Activated CD8-positive, alpha-beta T cell treated with anti-CD3 and anti-CD28 coated beads for 36 hours (primary cell): Measurements from ENCODE around the gene INPP5A. TPM values are rescaled to one million over a fixed set of nuclear protein-coding genes. Genes with fewer than 3 reads are reported as not detected.

Experiments used
- ATAC-seq: fragments of 200-7000 bp; cut with Tn5 transposase; one replicate; pipeline ENCODE4 v1.10.0; 2021; ENCODE audit warnings: mild to moderate bottlenecking, moderate library complexity
- CTCF ChIA-PET: fragments of 350-600 bp; sonication (Branson Sonifier 250); formaldehyde crosslinking; loops from one replicate; lab custom pipeline; 2021; ENCODE audit warnings: antibody characterized with exemption; lab: Charles Lee
- POLR2A ChIA-PET: fragments of 350-600 bp; sonication (Branson Sonifier 250); formaldehyde crosslinking; loops from one replicate; lab custom pipeline; 2021; ENCODE audit warnings: antibody characterized with exemption; lab: Charles Lee
- DNase-seq: peaks from one replicate; pipeline ENCODE4 v3.0.0-alpha.2; 2020
- H3K27ac Mint-ChIP-seq: one replicate; pipeline ENCODE4 v1.8.0; 2021; ENCODE audit warnings: mild to moderate bottlenecking, mixed read lengths
- H3K27me3 Mint-ChIP-seq: one replicate; pipeline ENCODE4 v1.8.0; 2021; ENCODE audit warnings: mixed read lengths
- H3K36me3 Mint-ChIP-seq: one replicate; pipeline ENCODE4 v1.8.0; 2021; ENCODE audit warnings: low read depth, mixed read lengths
- H3K4me1 Mint-ChIP-seq: one replicate; pipeline ENCODE4 v1.8.0; 2021; ENCODE audit warnings: low read depth, mixed read lengths
- H3K4me3 Mint-ChIP-seq: one replicate; pipeline ENCODE4 v1.8.0; 2021; ENCODE audit warnings: mild to moderate bottlenecking, moderate library complexity, mixed read lengths
- H3K9me3 Mint-ChIP-seq: one replicate; pipeline ENCODE4 v1.8.0; 2021; ENCODE audit warnings: mixed read lengths
- intact Hi-C: fragments of 100-400 bp; cut with micrococcal nuclease; formaldehyde crosslinking; loops from one replicate; pipeline ENCODE4 v1.10.0; 2022
- total RNA-seq, 2 experiments: library from RNA; stranded (reverse); gene quantifications; one replicate each; pipeline ENCODE4 v1.2.3, GENCODE V29; 2021
- TF ChIP-seq, protein P1 (sequence below): fragments of 200-600 bp; IDR thresholded peaks from one replicate; pipeline ENCODE4 v1.8.0; 2022; ENCODE audit warnings: antibody characterized with exemption, mild to moderate bottlenecking

The INPP5A gene
- total RNA-seq, 2 experiments from 2014 or later: 9.6 to 10.4 TPM

GRCh38 chr10:132655735-132656134 is 118.1 kb downstream of the INPP5A start:
- no peak for DNase-seq
- ATAC-seq: no peak
- TF ChIP-seq, protein P1, sequence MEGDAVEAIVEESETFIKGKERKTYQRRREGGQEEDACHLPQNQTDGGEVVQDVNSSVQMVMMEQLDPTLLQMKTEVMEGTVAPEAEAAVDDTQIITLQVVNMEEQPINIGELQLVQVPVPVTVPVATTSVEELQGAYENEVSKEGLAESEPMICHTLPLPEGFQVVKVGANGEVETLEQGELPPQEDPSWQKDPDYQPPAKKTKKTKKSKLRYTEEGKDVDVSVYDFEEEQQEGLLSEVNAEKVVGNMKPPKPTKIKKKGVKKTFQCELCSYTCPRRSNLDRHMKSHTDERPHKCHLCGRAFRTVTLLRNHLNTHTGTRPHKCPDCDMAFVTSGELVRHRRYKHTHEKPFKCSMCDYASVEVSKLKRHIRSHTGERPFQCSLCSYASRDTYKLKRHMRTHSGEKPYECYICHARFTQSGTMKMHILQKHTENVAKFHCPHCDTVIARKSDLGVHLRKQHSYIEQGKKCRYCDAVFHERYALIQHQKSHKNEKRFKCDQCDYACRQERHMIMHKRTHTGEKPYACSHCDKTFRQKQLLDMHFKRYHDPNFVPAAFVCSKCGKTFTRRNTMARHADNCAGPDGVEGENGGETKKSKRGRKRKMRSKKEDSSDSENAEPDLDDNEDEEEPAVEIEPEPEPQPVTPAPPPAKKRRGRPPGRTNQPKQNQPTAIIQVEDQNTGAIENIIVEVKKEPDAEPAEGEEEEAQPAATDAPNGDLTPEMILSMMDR: no peak
- H3K27ac Mint-ChIP-seq: no peak overlapping the region
- POLR2A ChIA-PET: no interaction called here
- CTCF ChIA-PET: interaction anchor here (0.7 to 2.2 kb wide), 7 partner anchors 12 to 196 kb away, joined by 3 to 13 read pairs (median 5); no protein-coding TSS in a partner anchor
- H3K27me3 Mint-ChIP-seq: no peaks in the 10 kb centered on the region
- H3K9me3 Mint-ChIP-seq: no peaks in the 10 kb centered on the region
- intact Hi-C loops: loop anchor here (10.0 kb wide), 1 partner anchor 139 kb away; no protein-coding TSS in a partner anchor
- H3K4me3 Mint-ChIP-seq: no peak overlapping the region
- H3K4me1 Mint-ChIP-seq: no peaks in the 10 kb centered on the region
- no peaks in the 10 kb centered on the region for H3K36me3 Mint-ChIP-seq

DNA sequence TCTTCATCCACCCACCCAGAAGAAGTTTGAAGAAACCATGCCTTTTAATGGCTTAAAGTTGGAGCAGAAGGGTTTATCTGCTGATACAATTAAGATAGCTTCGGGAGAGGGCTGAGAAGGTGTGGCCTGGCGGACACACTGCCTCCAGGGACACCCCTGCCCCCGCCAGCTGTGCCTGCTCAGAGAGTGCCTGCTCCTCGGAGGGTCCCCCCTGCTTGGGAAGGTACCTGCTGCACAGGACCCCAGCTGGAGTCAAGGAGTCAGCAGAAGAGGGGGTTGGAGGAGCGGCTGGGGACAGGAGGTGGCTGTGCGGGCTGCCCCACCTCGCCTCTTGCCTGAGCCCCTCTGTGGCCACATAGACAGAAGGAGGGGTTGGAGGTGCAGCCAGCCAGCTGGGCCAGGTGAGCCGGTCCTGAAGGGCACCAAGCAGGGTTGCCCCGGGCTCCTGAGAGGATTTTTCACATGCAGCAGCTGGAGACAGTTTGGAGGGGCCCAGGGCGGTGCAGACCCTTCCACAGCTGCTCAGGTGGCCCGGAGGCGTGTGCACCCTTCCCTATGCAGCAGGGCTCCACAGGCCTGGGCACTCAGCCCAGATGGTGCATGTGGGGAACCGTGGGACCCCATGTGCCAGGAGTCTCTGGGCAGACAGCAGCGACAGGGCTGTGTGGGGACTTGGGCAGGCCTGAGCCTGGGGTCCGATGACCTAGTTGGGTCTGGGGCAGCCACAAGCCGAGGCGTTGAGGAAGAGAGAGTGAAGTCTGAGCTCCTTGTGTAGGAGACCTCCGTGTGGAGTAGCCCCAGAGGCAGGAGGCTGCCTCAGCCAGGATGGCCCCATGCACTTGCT is 118.9 kb downstream of the INPP5A start:
- Mint-ChIP-seq H3K27ac (no peak overlapping the region), H3K4me1 (no peaks in the 10 kb centered on the region), H3K4me3 (no peak overlapping the region), H3K27me3 (no peaks in the 10 kb centered on the region), H3K36me3 (no peaks in the 10 kb centered on the region), H3K9me3 (no peaks in the 10 kb centered on the region)
- DNase-seq: no peak
- ATAC-seq: peak; percentile 10
- TF ChIP-seq, protein P1: no peak
- intact Hi-C loops: loop anchor here (10.0 kb wide), 1 partner anchor 138 kb away; no protein-coding TSS in a partner anchor
- POLR2A ChIA-PET: no interaction called here
- CTCF ChIA-PET: interaction anchor here (2.2 kb wide), 1 partner anchor 39 kb away, joined by 13 read pairs; no protein-coding TSS in a partner anchor

DNA sequence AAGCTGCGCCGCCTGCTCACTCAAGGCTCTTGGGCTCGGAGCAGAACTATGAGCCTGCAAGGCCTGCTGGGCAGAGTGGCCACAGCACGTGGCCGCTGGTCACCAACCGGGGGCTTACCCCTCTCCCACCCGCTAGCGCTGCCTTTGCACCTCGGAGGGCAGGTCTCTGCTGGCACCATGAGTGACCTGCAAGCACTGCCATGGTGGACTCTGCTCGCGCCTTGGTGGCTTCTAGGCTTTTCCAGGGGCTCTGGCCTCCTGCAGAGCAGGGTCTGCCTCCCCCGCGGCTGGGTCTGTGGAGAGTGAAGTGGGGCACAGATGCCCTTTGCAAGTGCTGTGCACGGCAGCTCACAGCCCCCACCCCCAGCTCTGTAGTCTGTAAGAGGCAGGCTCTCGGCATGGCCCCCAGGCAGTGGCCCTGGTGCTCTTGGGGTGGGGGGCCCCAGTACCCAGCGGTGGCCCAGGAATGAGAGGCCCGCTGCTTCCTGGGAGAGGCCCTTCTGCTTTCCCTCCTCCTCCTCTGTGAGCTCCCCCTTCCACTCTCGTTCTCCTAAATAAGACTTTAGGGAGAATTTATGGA is 119.6 kb downstream of the INPP5A start:
- Mint-ChIP-seq H3K36me3 (no peaks in the 10 kb centered on the region), H3K27me3 (no peaks in the 10 kb centered on the region), H3K9me3 (no peaks in the 10 kb centered on the region), H3K4me3 (no peak overlapping the region), H3K4me1 (no peaks in the 10 kb centered on the region), H3K27ac (no peak overlapping the region)
- no peak for ATAC-seq
- DNase-seq: no peak
- TF ChIP-seq, protein P1: no peak
- ChIA-PET POLR2A (no interaction called here), CTCF (no interaction called here)
- intact Hi-C loops: loop anchor here (10.0 kb wide), 1 partner anchor 138 kb away; no protein-coding TSS in a partner anchor

DNA sequence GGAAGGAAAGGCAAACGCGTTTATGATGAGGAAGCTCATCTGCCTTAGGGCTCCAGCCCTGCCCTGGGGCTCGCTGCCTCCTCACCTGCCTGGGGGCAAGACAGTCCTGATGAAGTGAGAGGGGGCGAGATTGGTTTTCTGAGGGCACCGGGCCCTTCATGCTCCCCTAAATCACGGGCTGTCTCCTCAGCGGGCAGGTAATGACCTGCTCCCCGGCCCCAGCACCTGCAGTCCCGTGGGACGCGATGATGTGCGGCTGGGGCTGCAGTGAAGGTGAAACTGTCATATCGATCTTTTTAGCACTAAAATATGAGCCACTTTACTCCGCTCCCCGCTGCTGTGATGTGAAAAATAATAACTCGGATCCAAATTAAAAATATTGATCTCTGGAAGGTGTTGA is 120.2 kb downstream of the INPP5A start:
- Mint-ChIP-seq H3K9me3 (no peaks in the 10 kb centered on the region), H3K27me3 (no peaks in the 10 kb centered on the region), H3K4me1 (no peaks in the 10 kb centered on the region), H3K36me3 (no peaks in the 10 kb centered on the region), H3K27ac (no peak overlapping the region), H3K4me3 (no peak overlapping the region)
- ChIA-PET POLR2A (no interaction called here), CTCF (no interaction called here)
- ATAC-seq: no peak
- intact Hi-C loops: loop anchor here (10.0 kb wide), 1 partner anchor 137 kb away; no protein-coding TSS in a partner anchor
- no peak for DNase-seq
- TF ChIP-seq, protein P1: no peak
